K562 (cell line): ENCODE data around the gene CEL. TPM values are rescaled to one million over a fixed set of nuclear protein-coding genes. Genes with fewer than 3 reads are reported as not detected.
A peak's percentile ranks its signal among the peaks of the same experiment; 100 is the strongest.

Experiments used
- ATAC-seq: fragments of 200-7000 bp; cut with Tn5 transposase; 3 replicates; pipeline ENCODE4 v1.9.1; 2020; ENCODE audit warnings: moderate library complexity
- BruUV-seq: library from RNA; stranded (reverse); fragments of 400-500 nt; replicated peaks from 2 replicates; lab custom pipeline; 2021; lab: Mats Ljungman, UMichigan
- CTCF ChIA-PET: fragments of 300-600 bp; formaldehyde crosslinking; extraction: SDS; loops from one replicate; lab custom pipeline; 2021; ENCODE audit warnings: low intra/inter-chr PET ratio; lab: Yijun Ruan, JAX
- POLR2A ChIA-PET: fragments of 300-600, 350-650 bp; sonication (Branson Sonifier 250); formaldehyde crosslinking; extraction: SDS; loops from one replicate; lab custom pipeline; 2021; ENCODE audit warnings: antibody characterized with exemption, inconsistent platforms; lab: Yijun Ruan, JAX
- DNase-seq, 4 experiments: peaks; one replicate each; pipeline versions ENCODE4 v3.0.0 to v3.0.0-alpha.2; 2011 to 2018; ENCODE audit warnings: low spot score in 3 of 4, mixed read lengths in 3 of 4; ENCODE audit errors: extremely low read depth in 1 of 4
- FAIRE-seq: peaks from 2 replicates; lab custom pipeline; 2011; peaks lifted over from hg19 to GRCh38; lab: Jason Lieb, UNC
- H2AFZ ChIP-seq: 2 replicates; pipeline ENCODE4 v1.6.0; 2011; ENCODE audit warnings: low read depth, low read length, control low read depth, inconsistent platforms
- H3K27ac ChIP-seq: fragments of 200-600 bp; 3 replicates; pipeline ENCODE4 v1.8.0; 2011; ENCODE audit warnings: low read depth, mild to moderate bottlenecking, control low read depth, inconsistent platforms, low read length, moderate library complexity, mixed read lengths; ENCODE audit errors: extremely low read depth
- H3K27me3 ChIP-seq, 2 experiments: fragments of 300-600 bp in 1 of 2; 2 replicates in 1 of 2; 3 replicates in 1 of 2; pipeline versions ENCODE4 v1.6.0 to v1.8.0; 2011; ENCODE audit warnings: inconsistent platforms in 2 of 2, low read length in 2 of 2, mild to moderate bottlenecking in 1 of 2, mixed read lengths in 1 of 2, moderate library complexity in 1 of 2; ENCODE audit not compliant: control insufficient read depth in 2 of 2, insufficient read depth in 2 of 2
- H3K36me3 ChIP-seq: fragments of 300-600 bp; 3 replicates; pipeline ENCODE4 v1.8.0; 2011; ENCODE audit warnings: mild to moderate bottlenecking, low read length, inconsistent platforms; ENCODE audit not compliant: control insufficient read depth, insufficient read depth
- H3K4me1 ChIP-seq, 2 experiments: fragments of 200-600 bp in 1 of 2; replicated peaks in 1 of 2; 2 replicates in 1 of 2; 3 replicates in 1 of 2; pipeline versions ENCODE4 v1.5.1 to v1.8.0; 2011; ENCODE audit warnings: inconsistent platforms in 2 of 2, low read length in 2 of 2, mild to moderate bottlenecking in 1 of 2, mixed read lengths in 1 of 2, moderate library complexity in 1 of 2; ENCODE audit not compliant: control insufficient read depth in 2 of 2, insufficient read depth in 2 of 2
- H3K4me2 ChIP-seq: 2 replicates; pipeline ENCODE4 v1.6.1; 2011; ENCODE audit warnings: low read length, control low read depth, inconsistent platforms, mixed read lengths; ENCODE audit not compliant: insufficient read depth
- H3K4me3 ChIP-seq: fragments of 200-600 bp; sonication (generic), shearing (Covaris generic); 2 replicates; pipeline ENCODE4 v1.5.1; 2016; ENCODE audit warnings: control low read depth, inconsistent platforms
- H3K79me2 ChIP-seq: fragments of 200-600 bp; 3 replicates; pipeline ENCODE4 v1.8.0; 2011; ENCODE audit warnings: low read length, inconsistent platforms; ENCODE audit not compliant: control insufficient read depth, insufficient read depth
- H3K9ac ChIP-seq, 2 experiments: 2 replicates each; pipeline versions ENCODE4 v1.6.0 to v1.6.1; 2011; ENCODE audit warnings: low read depth in 2 of 2, low read length in 2 of 2, control low read depth in 1 of 2, inconsistent platforms in 1 of 2, mild to moderate bottlenecking in 1 of 2, mixed read lengths in 1 of 2; ENCODE audit not compliant: insufficient read depth in 1 of 2
- H3K9me1 ChIP-seq: one replicate; pipeline ENCODE4 v1.6.0; 2011; ENCODE audit warnings: inconsistent platforms, mild to moderate bottlenecking, low read length, moderate library complexity; ENCODE audit not compliant: control insufficient read depth, insufficient read depth
- H3K9me3 ChIP-seq: replicated peaks from 2 replicates; pipeline ENCODE4 v1.5.1; 2011; ENCODE audit warnings: low read depth, low read length, inconsistent platforms; ENCODE audit not compliant: control insufficient read depth, insufficient read depth
- H4K20me1 ChIP-seq: replicated peaks from 2 replicates; pipeline ENCODE4 v1.6.1; 2011; ENCODE audit warnings: low read length, inconsistent platforms, mixed read lengths; ENCODE audit not compliant: control insufficient read depth, insufficient read depth
- HIVEP1 ChIP-seq: fragments of 250-450 bp; sonication (Bioruptor Pico); IDR thresholded peaks from 2 replicates; pipeline ENCODE4 v1.4.0; 2020; ENCODE audit warnings: mild to moderate bottlenecking
- JUND ChIP-seq, 2 experiments: IDR thresholded peaks; 2 replicates in 1 of 2; 3 replicates in 1 of 2; pipeline ENCODE4 v1.6.1; 2011; ENCODE audit warnings: borderline replicate concordance in 2 of 2, low read depth in 2 of 2, low read length in 2 of 2, improper control_type of control experiment in 1 of 2, missing biosample characterization in 1 of 2, missing genetic modification characterization in 1 of 2, missing genetic modification reagents in 1 of 2
- LEF1 ChIP-seq: fragments of 450-650 bp; IDR thresholded peaks from 2 replicates; pipeline ENCODE4 v1.6.1; 2016; ENCODE audit warnings: mild to moderate bottlenecking
- RAD51 ChIP-seq: fragments of 450-650 bp; IDR thresholded peaks from 2 replicates; pipeline ENCODE4 v1.7.1; 2016; ENCODE audit warnings: low read depth, mild to moderate bottlenecking, borderline replicate concordance
- SRF ChIP-seq, 2 experiments: fragments of 250-450, 450-650 bp in 1 of 2; sonication (Bioruptor Pico) in 1 of 2; sonication (generic) in 1 of 2; formaldehyde crosslinking; IDR thresholded peaks; 2 replicates each; pipeline versions ENCODE4 v1.5.0 to v1.5.1; 2020 to 2022; ENCODE audit warnings: mild to moderate bottlenecking in 1 of 2, missing genetic modification reagents in 1 of 2
- WGBS: fragments of 100-300 bp; shearing (Covaris generic); methylation state at CpG from one replicate; pipeline ENCODE4 v1.1.6; 2016; ENCODE audit warnings: low coverage, mixed read lengths; ENCODE audit not compliant: insufficient coverage; ENCODE audit errors: missing lambda C conversion rate; 5-methylcytosine and 5-hydroxymethylcytosine counted together
- in situ Hi-C: fragments of 300-500 bp; cut with MboI; formaldehyde crosslinking; loops from 4 replicates; pipeline ENCODE4 v1.15.0; 2018; ENCODE audit warnings: inconsistent platforms, mixed read lengths
- intact Hi-C: fragments of 100-400 bp; cut with micrococcal nuclease; formaldehyde crosslinking; loops from 2 replicates; pipeline ENCODE4 v1.14.2; 2022
- polyA plus RNA-seq, 8 experiments: library from polyadenylated mRNA; depleted of rRNA in 4 of 8; stranded (reverse) in 5 of 8; unstranded in 3 of 8; fragments of >200 nt; fragmentation: Nextera tagmentation in 2 of 8; fragmentation: Illumina TruSeq in 1 of 8; extraction: Ambion mirVana in 2 of 8; extraction: Trizol in 1 of 8; gene quantifications; 2 replicates each; pipeline versions ENCODE4 v1.2.1 to v1.2.3, GENCODE V29; 2011 to 2014; ENCODE audit warnings: inconsistent platforms in 1 of 8, missing spikeins in 1 of 8
- total RNA-seq, 7 experiments: library from RNA; depleted of rRNA in 6 of 7; stranded (reverse); fragments of >200 nt in 6 of 7; fragmentation: Illumina TruSeq in 2 of 7; extraction: Trizol in 2 of 7; gene quantifications; 2 replicates each; pipeline versions ENCODE4 v1.2.1 to v1.2.3, GENCODE V29; 2011 to 2021; ENCODE audit warnings: low replicate concordance in 1 of 7
- TF ChIP-seq, protein P1 (sequence below): fragments of 200-800 bp; sonication (Bioruptor generic); IDR thresholded peaks from 2 replicates; pipeline ENCODE4 v1.6.1; 2016; ENCODE audit warnings: missing genetic modification characterization, missing compliant biosample characterization

Gene CEL
- total and polyA plus RNA-seq, 9 of the 15 experiments (the other 6 are each of a cell fraction or from before 2014, with no cell fraction given): 0.09 to 3.0 (median 0.51) TPM; not detected in 2

DNA sequence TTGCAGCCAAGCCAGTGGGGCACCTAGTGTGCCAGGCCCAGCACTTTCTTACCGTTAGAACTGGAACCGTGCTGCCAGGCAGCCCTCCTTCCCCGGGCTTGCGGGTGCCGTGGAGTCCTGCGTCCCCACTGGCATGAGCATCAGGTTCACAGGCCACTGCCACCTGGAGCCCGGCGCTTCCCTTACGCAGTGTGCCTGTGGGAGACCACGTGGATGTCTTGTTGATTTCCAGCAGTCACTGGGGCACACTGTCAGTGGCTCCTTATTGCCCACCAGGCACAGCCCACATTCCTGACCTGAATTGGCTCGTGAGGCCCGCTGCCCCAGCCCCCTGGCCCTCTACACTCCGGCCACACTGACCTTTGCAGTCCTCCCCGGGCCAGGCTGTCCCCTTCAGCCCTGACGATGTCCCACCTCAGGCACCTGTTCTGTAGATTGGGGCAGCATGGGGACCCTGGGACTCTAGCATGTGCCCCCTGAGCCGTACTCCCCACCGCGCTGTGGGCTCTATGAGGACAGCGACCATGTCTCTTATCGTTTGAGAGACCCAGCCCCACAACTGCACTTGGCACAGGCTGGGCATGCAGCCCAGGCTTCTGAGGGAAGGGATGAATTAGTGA is 10.4 kb upstream of the CEL start:
- Histone ChIP-seq H4K20me1 (0 out of 2 replicates have a peak, but pooled peaks cover 4% of the 10 kb centered on the region), H3K27me3 (no peaks in the 10 kb centered on the region), H3K9ac (no peak overlapping the region; a peak in 1 of 4 replicates), H3K4me2 (no peak overlapping the region), H3K27ac (no peak overlapping the region), H3K9me1 (no peaks in the 10 kb centered on the region), H3K36me3 (peaks cover 92% of the 10 kb centered on the region)
- no peak for ATAC-seq
- TF ChIP-seq HIVEP1: no peak
- no peak for TF ChIP-seq SRF (CRISPR knock-in tag; IDR thresholded peaks at IDR 0.05)
- TF ChIP-seq JUND (IDR thresholded peaks at IDR 0.05; ENCODE audit: borderline replicate concordance, low read depth, low read length): no peak
- TF ChIP-seq JUND (tag; IDR thresholded peaks at IDR 0.05; ENCODE audit: borderline replicate concordance, low read depth, low read length): no peak
- TF ChIP-seq, protein P1, sequence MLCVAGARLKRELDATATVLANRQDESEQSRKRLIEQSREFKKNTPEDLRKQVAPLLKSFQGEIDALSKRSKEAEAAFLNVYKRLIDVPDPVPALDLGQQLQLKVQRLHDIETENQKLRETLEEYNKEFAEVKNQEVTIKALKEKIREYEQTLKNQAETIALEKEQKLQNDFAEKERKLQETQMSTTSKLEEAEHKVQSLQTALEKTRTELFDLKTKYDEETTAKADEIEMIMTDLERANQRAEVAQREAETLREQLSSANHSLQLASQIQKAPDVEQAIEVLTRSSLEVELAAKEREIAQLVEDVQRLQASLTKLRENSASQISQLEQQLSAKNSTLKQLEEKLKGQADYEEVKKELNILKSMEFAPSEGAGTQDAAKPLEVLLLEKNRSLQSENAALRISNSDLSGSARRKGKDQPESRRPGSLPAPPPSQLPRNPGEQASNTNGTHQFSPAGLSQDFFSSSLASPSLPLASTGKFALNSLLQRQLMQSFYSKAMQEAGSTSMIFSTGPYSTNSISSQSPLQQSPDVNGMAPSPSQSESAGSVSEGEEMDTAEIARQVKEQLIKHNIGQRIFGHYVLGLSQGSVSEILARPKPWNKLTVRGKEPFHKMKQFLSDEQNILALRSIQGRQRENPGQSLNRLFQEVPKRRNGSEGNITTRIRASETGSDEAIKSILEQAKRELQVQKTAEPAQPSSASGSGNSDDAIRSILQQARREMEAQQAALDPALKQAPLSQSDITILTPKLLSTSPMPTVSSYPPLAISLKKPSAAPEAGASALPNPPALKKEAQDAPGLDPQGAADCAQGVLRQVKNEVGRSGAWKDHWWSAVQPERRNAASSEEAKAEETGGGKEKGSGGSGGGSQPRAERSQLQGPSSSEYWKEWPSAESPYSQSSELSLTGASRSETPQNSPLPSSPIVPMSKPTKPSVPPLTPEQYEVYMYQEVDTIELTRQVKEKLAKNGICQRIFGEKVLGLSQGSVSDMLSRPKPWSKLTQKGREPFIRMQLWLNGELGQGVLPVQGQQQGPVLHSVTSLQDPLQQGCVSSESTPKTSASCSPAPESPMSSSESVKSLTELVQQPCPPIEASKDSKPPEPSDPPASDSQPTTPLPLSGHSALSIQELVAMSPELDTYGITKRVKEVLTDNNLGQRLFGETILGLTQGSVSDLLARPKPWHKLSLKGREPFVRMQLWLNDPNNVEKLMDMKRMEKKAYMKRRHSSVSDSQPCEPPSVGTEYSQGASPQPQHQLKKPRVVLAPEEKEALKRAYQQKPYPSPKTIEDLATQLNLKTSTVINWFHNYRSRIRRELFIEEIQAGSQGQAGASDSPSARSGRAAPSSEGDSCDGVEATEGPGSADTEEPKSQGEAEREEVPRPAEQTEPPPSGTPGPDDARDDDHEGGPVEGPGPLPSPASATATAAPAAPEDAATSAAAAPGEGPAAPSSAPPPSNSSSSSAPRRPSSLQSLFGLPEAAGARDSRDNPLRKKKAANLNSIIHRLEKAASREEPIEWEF: no peak
- TF ChIP-seq LEF1: no peak
- TF ChIP-seq RAD51: no peak
- TF ChIP-seq, all 486 proteins: peak for 0
- no peak overlapping the region for H3K4me3 ChIP-seq
- ChIA-PET CTCF (no interaction called here), POLR2A (interaction anchor here (1.8 kb wide), 1 partner anchor 21 kb away, joined by 5 read pairs; the partner anchor contains the start of gene GTF3C5)
- FAIRE-seq (no peak), DNase-seq (peak in 1 of 4 experiments; percentile 7)
- 93% methylated on average over 19 of the region's 20 CpGs for WGBS
- BruUV-seq: no TSS peak
- H3K4me1 ChIP-seq: peaks cover 0 to 15% of the 10 kb centered on the region in 2 experiments; a peak in 2 of 5 replicates
- no peaks in the 10 kb centered on the region for H3K79me2 ChIP-seq
- H2AFZ ChIP-seq: no peak overlapping the region
- in situ Hi-C loops (no loop called here), intact Hi-C loops (no loop called here)
- no peaks in the 10 kb centered on the region for H3K9me3 ChIP-seq
